Left lung (tissue), 10 donors: ENCODE data around the gene POC1A. TPM values are rescaled to one million over a fixed set of nuclear protein-coding genes. Genes with fewer than 3 reads are reported as not detected.
"Not testable (repeated sequence)": the region's sequence is repeated elsewhere in the genome, so short reads cannot be mapped to it uniquely, and the experiment has no call there.

Experiments
- ATAC-seq: fragments of 200-7000 bp; cut with Tn5 transposase; one replicate; pipeline ENCODE4 v1.9.1; 2020; ENCODE audit warnings: moderate library complexity
- DNase-seq, 4 donors: peaks; one replicate each; pipeline ENCODE4 v3.0.0-alpha.2; 2013 to 2020
- H3K27ac ChIP-seq, 2 donors: fragments of 200-600 bp; sonication (generic) in 1 of 2; one replicate each; pipeline versions ENCODE4 v1.5.0 to v1.8.0; 2020 to 2021
- H3K27me3 ChIP-seq, 2 donors: fragments of 200-600 bp; sonication (generic) in 1 of 2; one replicate each; pipeline versions ENCODE4 v1.5.0 to v1.8.0; 2020 to 2021
- H3K36me3 ChIP-seq, 2 donors: fragments of 200-600 bp; sonication (generic) in 1 of 2; one replicate each; pipeline versions ENCODE4 v1.5.0 to v1.8.0; 2020 to 2021
- H3K4me1 ChIP-seq, 2 donors: fragments of 200-600 bp; one replicate each; pipeline ENCODE4 v1.8.0; 2021
- H3K4me3 ChIP-seq, 2 donors: fragments of 200-600 bp; sonication (generic) in 1 of 2; one replicate each; pipeline versions ENCODE4 v1.5.0 to v1.8.0; 2020 to 2021; ENCODE audit warnings: mild to moderate bottlenecking in 1 of 2
- H3K9me3 ChIP-seq, 2 donors: fragments of 200-600 bp; sonication (generic) in 1 of 2; one replicate each; pipeline versions ENCODE4 v1.5.0 to v1.8.0; 2020 to 2021
- CTCF ChIP-seq, 2 donors: fragments of 200-600 bp; sonication (generic) in 1 of 2; IDR thresholded peaks; one replicate each; pipeline versions ENCODE4 v1.5.0 to v1.8.0; 2021; ENCODE audit warnings: antibody characterized with exemption in 2 of 2
- intact Hi-C, 2 donors: fragments of 100-400 bp; cut with DNase I; formaldehyde crosslinking; loops; one replicate each; pipeline versions ENCODE4 v1.11.2 to v1.14.2; 2022
- polyA plus RNA-seq, 6 donors: library from polyadenylated mRNA; unstranded; fragments of 120-200 nt; gene quantifications; one replicate each; pipeline ENCODE4 v1.2.1, GENCODE V29; 2013; ENCODE audit not compliant: insufficient read length in 6 of 6
- total RNA-seq, 2 donors: library from RNA; stranded (reverse); fragmentation: NEBNext Ultra II Directional; extraction: Animal tissue kit (Norgen Biotek cat#: 25700); gene quantifications; one replicate each; pipeline ENCODE4 v1.2.1, GENCODE V29; 2021
- donor health status: DM: no; HTN: yes; CAD: no.
- donor health status: DM: no; HTN: no; CAD: no.

Gene POC1A
- total and polyA plus RNA-seq, 8 donors, result 5.3 to 16.5 (median 8.3) TPM

GRCh38 chr3:52037291-52037690 lies 116.9 kb downstream of the POC1A start:
- Histone ChIP-seq H3K4me1 (peaks cover 10 to 20% of the 10 kb centered on the region in 2 donors), H3K4me3 (no peak overlapping the region)

GRCh38 chr3:52036829-52037228 lies 117.4 kb downstream of the POC1A start:
- H3K36me3 ChIP-seq, result no peaks in the 10 kb centered on the region
- H3K27ac ChIP-seq, result no peak overlapping the region
- TF ChIP-seq CTCF (IDR thresholded peaks at IDR 0.05), result no peak
- ATAC-seq (no peak), DNase-seq (no peak)
- H3K9me3 ChIP-seq, result no peaks in the 10 kb centered on the region
- H3K27me3 ChIP-seq, result no peaks in the 10 kb centered on the region
- intact Hi-C loops, result no loop called here
- H3K4me1 ChIP-seq, result peaks cover 10 to 20% of the 10 kb centered on the region in 2 donors
- H3K4me3 ChIP-seq, result no peak overlapping the region

More at GRCh38 chr3:52037291-52037690, 116.9 kb downstream of the POC1A start:
- DNase-seq, result no peak
- Histone ChIP-seq H3K9me3 (no peaks in the 10 kb centered on the region), H3K27me3 (no peaks in the 10 kb centered on the region), H3K36me3 (no peaks in the 10 kb centered on the region), H3K27ac (no peak overlapping the region)
- ATAC-seq, result no peak
- TF ChIP-seq CTCF (IDR thresholded peaks at IDR 0.05), result no peak
- intact Hi-C loops, result no loop called here

- DNase-seq (no peak), ATAC-seq (no peak)
- Histone ChIP-seq H3K4me1 (peaks cover 10 to 20% of the 10 kb centered on the region in 2 donors), H3K9me3 (no peaks in the 10 kb centered on the region), H3K27me3 (no peaks in the 10 kb centered on the region), H3K27ac (no peak overlapping the region), H3K4me3 (no peak overlapping the region), H3K36me3 (no peaks in the 10 kb centered on the region)
- TF ChIP-seq CTCF (IDR thresholded peaks at IDR 0.05), result no peak
- intact Hi-C loops, result no loop called here
Measured at GRCh38 chr3:52036222-52036694, 118.0 kb downstream of the POC1A start.

- ATAC-seq (no peak), DNase-seq (no peak)
- Histone ChIP-seq H3K27ac (no peak overlapping the region), H3K36me3 (no peaks in the 10 kb centered on the region), H3K4me1 (peaks cover 4% of the 10 kb centered on the region in 2 donors), H3K9me3 (no peaks in the 10 kb centered on the region), H3K27me3 (no peaks in the 10 kb centered on the region), H3K4me3 (no peak overlapping the region)
- intact Hi-C loops, result no loop called here
- TF ChIP-seq CTCF (IDR thresholded peaks at IDR 0.05), result no peak
Measured at GRCh38 chr3:52034651-52035050, 119.6 kb downstream of the POC1A start.

GRCh38 chr3:52034212-52034611 lies 120.0 kb downstream of the POC1A start:
- no peaks in the 10 kb centered on the region for H3K36me3 ChIP-seq
- no peak for ATAC-seq
- intact Hi-C loops, result no loop called here

GRCh38 chr3:52033748-52034147 lies 120.5 kb downstream of the POC1A start:
- H3K4me3 ChIP-seq, DNase-seq, H3K27me3 ChIP-seq, H3K4me1 ChIP-seq, intact Hi-C loops, H3K36me3 ChIP-seq, ATAC-seq, H3K9me3 ChIP-seq, H3K27ac ChIP-seq: not testable (repeated sequence)

More at GRCh38 chr3:52034212-52034611, 120.0 kb downstream of the POC1A start:
- no peak for DNase-seq
- H3K27me3 ChIP-seq, result no peaks in the 10 kb centered on the region
- no peak overlapping the region for H3K27ac ChIP-seq
- H3K9me3 ChIP-seq, result no peaks in the 10 kb centered on the region
- TF ChIP-seq CTCF (IDR thresholded peaks at IDR 0.05), result no peak
- H3K4me1 ChIP-seq, result no peaks in the 10 kb centered on the region
- no peak overlapping the region for H3K4me3 ChIP-seq
